ENCODE results near the gene P2RX4. TPM values are rescaled to one million over a fixed set of nuclear protein-coding genes. Genes with fewer than 3 reads are reported as not detected.

The P2RX4 gene
- total and polyA plus RNA-seq, 4 donors, result 16.5 to 32.1 (median 21.8) TPM

- H3K9me3 ChIP-seq (ENCODE audit: control insufficient read depth in 4 of 4, low read length in 3 of 4), result no peaks in the 10 kb centered on the region
- H3K36me3 ChIP-seq (ENCODE audit: control insufficient read depth in 4 of 4, insufficient read depth in 3 of 4, low read depth in 1 of 4, low read length in 3 of 4), result peaks cover 0 to 15% (median 10%) of the 10 kb centered on the region in 4 donors
- no peak overlapping the region for H3K27ac ChIP-seq (ENCODE audit: low read depth in 1 of 2, low read length in 2 of 2)
- no peaks in the 10 kb centered on the region for H3K27me3 ChIP-seq (ENCODE audit: control insufficient read depth in 4 of 4, insufficient read depth in 4 of 4, low read length in 3 of 4)
- H3K4me1 ChIP-seq (ENCODE audit: control insufficient read depth in 4 of 4, insufficient read depth in 4 of 4, low read length in 3 of 4), result peaks cover 3 to 23% (median 6%) of the 10 kb centered on the region in 4 donors
- 90% methylated on average over 16 of the region's 16 CpGs for WGBS
- TF ChIP-seq HNF4A (conservative IDR thresholded peaks at IDR 0.05) (no peak), EGR1 (IDR thresholded peaks at IDR 0.05; ENCODE audit: low read depth in 2 of 2) (no peak), RXRA (IDR thresholded peaks at IDR 0.05) (no peak), CTCF (IDR thresholded peaks at IDR 0.05; ENCODE audit: low read depth, low read length, missing input control) (no peak), TAF1 (conservative IDR thresholded peaks at IDR 0.05) (no peak), FOXA1 (IDR thresholded peaks at IDR 0.05) (no peak), GABPA (IDR thresholded peaks at IDR 0.05 in 1 of 2, conservative IDR thresholded peaks at IDR 0.05 in 1 of 2) (no peak), NR2F2 (IDR thresholded peaks at IDR 0.05) (no peak), ATF3 (IDR thresholded peaks at IDR 0.05) (no peak), HNF4G (IDR thresholded peaks at IDR 0.05) (no peak), FOXA2 (IDR thresholded peaks at IDR 0.05) (no peak), SP1 (IDR thresholded peaks at IDR 0.05) (no peak), MAX (IDR thresholded peaks at IDR 0.05) (no peak), RAD21 (IDR thresholded peaks at IDR 0.05) (no peak), YY1 (IDR thresholded peaks at IDR 0.05) (no peak)
- TF ChIP-seq, protein P1, sequence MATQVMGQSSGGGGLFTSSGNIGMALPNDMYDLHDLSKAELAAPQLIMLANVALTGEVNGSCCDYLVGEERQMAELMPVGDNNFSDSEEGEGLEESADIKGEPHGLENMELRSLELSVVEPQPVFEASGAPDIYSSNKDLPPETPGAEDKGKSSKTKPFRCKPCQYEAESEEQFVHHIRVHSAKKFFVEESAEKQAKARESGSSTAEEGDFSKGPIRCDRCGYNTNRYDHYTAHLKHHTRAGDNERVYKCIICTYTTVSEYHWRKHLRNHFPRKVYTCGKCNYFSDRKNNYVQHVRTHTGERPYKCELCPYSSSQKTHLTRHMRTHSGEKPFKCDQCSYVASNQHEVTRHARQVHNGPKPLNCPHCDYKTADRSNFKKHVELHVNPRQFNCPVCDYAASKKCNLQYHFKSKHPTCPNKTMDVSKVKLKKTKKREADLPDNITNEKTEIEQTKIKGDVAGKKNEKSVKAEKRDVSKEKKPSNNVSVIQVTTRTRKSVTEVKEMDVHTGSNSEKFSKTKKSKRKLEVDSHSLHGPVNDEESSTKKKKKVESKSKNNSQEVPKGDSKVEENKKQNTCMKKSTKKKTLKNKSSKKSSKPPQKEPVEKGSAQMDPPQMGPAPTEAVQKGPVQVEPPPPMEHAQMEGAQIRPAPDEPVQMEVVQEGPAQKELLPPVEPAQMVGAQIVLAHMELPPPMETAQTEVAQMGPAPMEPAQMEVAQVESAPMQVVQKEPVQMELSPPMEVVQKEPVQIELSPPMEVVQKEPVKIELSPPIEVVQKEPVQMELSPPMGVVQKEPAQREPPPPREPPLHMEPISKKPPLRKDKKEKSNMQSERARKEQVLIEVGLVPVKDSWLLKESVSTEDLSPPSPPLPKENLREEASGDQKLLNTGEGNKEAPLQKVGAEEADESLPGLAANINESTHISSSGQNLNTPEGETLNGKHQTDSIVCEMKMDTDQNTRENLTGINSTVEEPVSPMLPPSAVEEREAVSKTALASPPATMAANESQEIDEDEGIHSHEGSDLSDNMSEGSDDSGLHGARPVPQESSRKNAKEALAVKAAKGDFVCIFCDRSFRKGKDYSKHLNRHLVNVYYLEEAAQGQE (IDR thresholded peaks at IDR 0.05), result no peak
- TF ChIP-seq, protein P2, sequence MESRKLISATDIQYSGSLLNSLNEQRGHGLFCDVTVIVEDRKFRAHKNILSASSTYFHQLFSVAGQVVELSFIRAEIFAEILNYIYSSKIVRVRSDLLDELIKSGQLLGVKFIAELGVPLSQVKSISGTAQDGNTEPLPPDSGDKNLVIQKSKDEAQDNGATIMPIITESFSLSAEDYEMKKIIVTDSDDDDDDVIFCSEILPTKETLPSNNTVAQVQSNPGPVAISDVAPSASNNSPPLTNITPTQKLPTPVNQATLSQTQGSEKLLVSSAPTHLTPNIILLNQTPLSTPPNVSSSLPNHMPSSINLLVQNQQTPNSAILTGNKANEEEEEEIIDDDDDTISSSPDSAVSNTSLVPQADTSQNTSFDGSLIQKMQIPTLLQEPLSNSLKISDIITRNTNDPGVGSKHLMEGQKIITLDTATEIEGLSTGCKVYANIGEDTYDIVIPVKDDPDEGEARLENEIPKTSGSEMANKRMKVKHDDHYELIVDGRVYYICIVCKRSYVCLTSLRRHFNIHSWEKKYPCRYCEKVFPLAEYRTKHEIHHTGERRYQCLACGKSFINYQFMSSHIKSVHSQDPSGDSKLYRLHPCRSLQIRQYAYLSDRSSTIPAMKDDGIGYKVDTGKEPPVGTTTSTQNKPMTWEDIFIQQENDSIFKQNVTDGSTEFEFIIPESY (IDR thresholded peaks at IDR 0.05), result no peak
- no peak overlapping the region for H3K9ac ChIP-seq (ENCODE audit: low read depth in 1 of 2, low read length in 2 of 2)
- H3K4me3 ChIP-seq (ENCODE audit: low read depth in 1 of 3, low read length in 3 of 3), result no peak overlapping the region
- DNase-seq (ENCODE audit: low spot score), result no peak
Observed at GRCh38 chr12:121232163-121232562, 22.2 kb downstream of the P2RX4 start.

Data from liver (tissue), 9 donors.